Peyer's patch (tissue), 4 donors: Measurements from ENCODE around the gene MOSMO.

ENCODE experiments used
- POLR2A ChIP-seq, 2 donors: fragments of 450-650 bp; IDR thresholded peaks; one replicate each; pipeline ENCODE4 v1.5.1; 2017; ENCODE audit warnings: antibody characterized with exemption in 2 of 2, mild to moderate bottlenecking in 2 of 2, moderate library complexity in 2 of 2
- TF ChIP-seq, protein P1 (sequence below), 6 experiments: fragments of 450-650 bp in 4 of 6; fragments of 200-600 bp in 2 of 6; sonication (generic) in 1 of 6; IDR thresholded peaks; one replicate each; pipeline ENCODE4 v1.5.1; 2017 to 2019; ENCODE audit warnings: antibody characterized with exemption in 6 of 6, mild to moderate bottlenecking in 3 of 6, moderate library complexity in 1 of 6

DNA sequence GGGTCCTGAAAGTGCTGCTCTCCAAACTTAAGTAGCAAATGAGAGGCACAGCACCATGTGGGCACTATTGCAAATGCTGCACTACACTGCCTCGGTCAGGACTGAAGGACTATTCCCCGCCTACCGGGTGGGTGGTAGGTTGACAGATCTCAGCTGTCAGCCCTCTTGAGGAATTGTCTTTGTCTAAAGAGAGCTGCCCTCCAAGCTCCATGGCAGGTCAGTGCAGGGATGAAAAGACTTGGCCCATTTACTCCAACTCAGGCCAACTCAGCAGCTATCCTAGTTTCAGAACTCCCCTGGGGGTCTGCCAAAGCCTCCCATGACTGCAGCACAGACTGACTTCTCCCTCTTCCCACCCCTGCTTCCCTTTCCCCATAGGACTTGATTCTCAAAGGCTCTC is 3.6 kb upstream of the MOSMO start:
- TF ChIP-seq, protein P1, sequence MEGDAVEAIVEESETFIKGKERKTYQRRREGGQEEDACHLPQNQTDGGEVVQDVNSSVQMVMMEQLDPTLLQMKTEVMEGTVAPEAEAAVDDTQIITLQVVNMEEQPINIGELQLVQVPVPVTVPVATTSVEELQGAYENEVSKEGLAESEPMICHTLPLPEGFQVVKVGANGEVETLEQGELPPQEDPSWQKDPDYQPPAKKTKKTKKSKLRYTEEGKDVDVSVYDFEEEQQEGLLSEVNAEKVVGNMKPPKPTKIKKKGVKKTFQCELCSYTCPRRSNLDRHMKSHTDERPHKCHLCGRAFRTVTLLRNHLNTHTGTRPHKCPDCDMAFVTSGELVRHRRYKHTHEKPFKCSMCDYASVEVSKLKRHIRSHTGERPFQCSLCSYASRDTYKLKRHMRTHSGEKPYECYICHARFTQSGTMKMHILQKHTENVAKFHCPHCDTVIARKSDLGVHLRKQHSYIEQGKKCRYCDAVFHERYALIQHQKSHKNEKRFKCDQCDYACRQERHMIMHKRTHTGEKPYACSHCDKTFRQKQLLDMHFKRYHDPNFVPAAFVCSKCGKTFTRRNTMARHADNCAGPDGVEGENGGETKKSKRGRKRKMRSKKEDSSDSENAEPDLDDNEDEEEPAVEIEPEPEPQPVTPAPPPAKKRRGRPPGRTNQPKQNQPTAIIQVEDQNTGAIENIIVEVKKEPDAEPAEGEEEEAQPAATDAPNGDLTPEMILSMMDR (IDR thresholded peaks at IDR 0.05) = no peak
- TF ChIP-seq POLR2A (IDR thresholded peaks at IDR 0.05) = no peak
